HK-2 (cell line): ENCODE data around the gene LYSET.
"Not testable (repeated sequence)": the region's sequence is repeated elsewhere in the genome, so short reads cannot be mapped to it uniquely, and the experiment has no call there.

ENCODE experiments used
- DNase-seq: peaks from one replicate; pipeline ENCODE4 v3.0.0-alpha.2; 2018; ENCODE audit not compliant: unreplicated experiment

The LYSET gene

GRCh38 chr14:93223565-93223964 lies 38.4 kb downstream of the LYSET start:
- no peak for DNase-seq

GRCh38 chr14:93228550-93228949 lies 43.4 kb downstream of the LYSET start:
- DNase-seq = no peak

- DNase-seq = no peak
Observed at GRCh38 chr14:93230539-93230938, 45.4 kb downstream of the LYSET start.

- DNase-seq = no peak
Observed at GRCh38 chr14:93231129-93231979, 46.2 kb downstream of the LYSET start.

- no peak for DNase-seq
Observed at GRCh38 chr14:93232159-93232558, 47.0 kb downstream of the LYSET start.

- not testable (repeated sequence) for DNase-seq
Observed at GRCh38 chr14:93233078-93233477, 48.0 kb downstream of the LYSET start.

- no peak for DNase-seq
Observed at GRCh38 chr14:93234798-93235197, 49.7 kb downstream of the LYSET start.
